Tibial artery (tissue), 4 donors: ENCODE results near the gene BRPF3.

ENCODE experiments used
- DNase-seq, 2 donors: peaks; one replicate each; pipeline ENCODE4 v3.0.0-alpha.2; 2019
- H3K27ac ChIP-seq, 2 donors: fragments of 200-600 bp; sonication (generic) in 1 of 2; 1 replicate in 1 of 2; 2 replicates in 1 of 2; pipeline ENCODE4 v1.5.1; 2018 to 2019; ENCODE audit warnings: mild to moderate bottlenecking in 1 of 2
- H3K27me3 ChIP-seq, 2 donors: fragments of 200-600 bp; sonication (generic) in 1 of 2; one replicate each; pipeline versions ENCODE4 v1.5.1 to v1.6.0; 2016 to 2019
- H3K36me3 ChIP-seq, 3 donors: fragments of 200-600 bp; sonication (generic) in 2 of 3; one replicate each; pipeline ENCODE4 v1.5.1; 2016 to 2019; ENCODE audit warnings: mild to moderate bottlenecking in 2 of 3
- H3K4me1 ChIP-seq, 4 donors: fragments of 200-600 bp; sonication (generic) in 2 of 4; 1 replicate in 3 of 4; 2 replicates in 1 of 4; pipeline ENCODE4 v1.5.1; 2016 to 2019
- H3K4me3 ChIP-seq, 2 donors: fragments of 200-600 bp; sonication (generic) in 1 of 2; 1 replicate in 1 of 2; 2 replicates in 1 of 2; pipeline ENCODE4 v1.5.1; 2018 to 2019; ENCODE audit warnings: mild to moderate bottlenecking in 2 of 2
- H3K9me3 ChIP-seq, 3 donors: fragments of 200-600 bp; sonication (generic) in 1 of 3; one replicate each; pipeline ENCODE4 v1.5.1; 2016 to 2019
- intact Hi-C: fragments of 100-400 bp; cut with DNase I; formaldehyde crosslinking; loops from one replicate; pipeline ENCODE4 v1.15.0; 2023; ENCODE audit warnings: low total_unique reads
- TF ChIP-seq, protein P1 (sequence below), 2 experiments: fragments of 200-600 bp in 1 of 2; fragments of 450-650 bp in 1 of 2; IDR thresholded peaks; one replicate each; pipeline ENCODE4 v1.5.1; 2017 to 2019; ENCODE audit warnings: antibody characterized with exemption in 2 of 2, mild to moderate bottlenecking in 1 of 2, moderate library complexity in 1 of 2

The BRPF3 gene

DNA sequence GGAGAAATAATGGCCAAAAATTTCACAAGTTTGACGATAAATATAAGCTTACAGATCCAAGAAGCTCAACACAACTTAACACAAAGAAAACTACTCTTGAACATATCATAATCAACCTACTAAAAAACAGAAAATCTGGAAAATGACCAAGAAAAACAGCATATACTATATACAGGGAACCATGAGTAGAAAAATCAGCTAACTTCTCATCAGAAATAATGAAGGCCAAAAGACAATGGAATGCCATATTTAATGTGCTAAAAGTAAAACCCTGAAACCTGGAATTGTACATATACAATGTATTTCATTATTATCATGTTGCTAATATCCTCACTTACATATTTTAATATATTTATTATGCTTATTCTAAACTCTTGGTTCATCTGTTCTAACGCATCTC is 40.9 kb upstream of the BRPF3 start:
- Histone ChIP-seq H3K36me3 (peaks cover 0 to 6% (median 3%) of the 10 kb centered on the region in 3 donors), H3K4me1 (no peaks in the 10 kb centered on the region), H3K27me3 (no peaks in the 10 kb centered on the region), H3K27ac (no peak overlapping the region), H3K4me3 (no peak overlapping the region), H3K9me3 (no peaks in the 10 kb centered on the region)
- no peak for DNase-seq
- TF ChIP-seq, protein P1, sequence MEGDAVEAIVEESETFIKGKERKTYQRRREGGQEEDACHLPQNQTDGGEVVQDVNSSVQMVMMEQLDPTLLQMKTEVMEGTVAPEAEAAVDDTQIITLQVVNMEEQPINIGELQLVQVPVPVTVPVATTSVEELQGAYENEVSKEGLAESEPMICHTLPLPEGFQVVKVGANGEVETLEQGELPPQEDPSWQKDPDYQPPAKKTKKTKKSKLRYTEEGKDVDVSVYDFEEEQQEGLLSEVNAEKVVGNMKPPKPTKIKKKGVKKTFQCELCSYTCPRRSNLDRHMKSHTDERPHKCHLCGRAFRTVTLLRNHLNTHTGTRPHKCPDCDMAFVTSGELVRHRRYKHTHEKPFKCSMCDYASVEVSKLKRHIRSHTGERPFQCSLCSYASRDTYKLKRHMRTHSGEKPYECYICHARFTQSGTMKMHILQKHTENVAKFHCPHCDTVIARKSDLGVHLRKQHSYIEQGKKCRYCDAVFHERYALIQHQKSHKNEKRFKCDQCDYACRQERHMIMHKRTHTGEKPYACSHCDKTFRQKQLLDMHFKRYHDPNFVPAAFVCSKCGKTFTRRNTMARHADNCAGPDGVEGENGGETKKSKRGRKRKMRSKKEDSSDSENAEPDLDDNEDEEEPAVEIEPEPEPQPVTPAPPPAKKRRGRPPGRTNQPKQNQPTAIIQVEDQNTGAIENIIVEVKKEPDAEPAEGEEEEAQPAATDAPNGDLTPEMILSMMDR (IDR thresholded peaks at IDR 0.05), result no peak
- intact Hi-C loops, result no loop called here

DNA sequence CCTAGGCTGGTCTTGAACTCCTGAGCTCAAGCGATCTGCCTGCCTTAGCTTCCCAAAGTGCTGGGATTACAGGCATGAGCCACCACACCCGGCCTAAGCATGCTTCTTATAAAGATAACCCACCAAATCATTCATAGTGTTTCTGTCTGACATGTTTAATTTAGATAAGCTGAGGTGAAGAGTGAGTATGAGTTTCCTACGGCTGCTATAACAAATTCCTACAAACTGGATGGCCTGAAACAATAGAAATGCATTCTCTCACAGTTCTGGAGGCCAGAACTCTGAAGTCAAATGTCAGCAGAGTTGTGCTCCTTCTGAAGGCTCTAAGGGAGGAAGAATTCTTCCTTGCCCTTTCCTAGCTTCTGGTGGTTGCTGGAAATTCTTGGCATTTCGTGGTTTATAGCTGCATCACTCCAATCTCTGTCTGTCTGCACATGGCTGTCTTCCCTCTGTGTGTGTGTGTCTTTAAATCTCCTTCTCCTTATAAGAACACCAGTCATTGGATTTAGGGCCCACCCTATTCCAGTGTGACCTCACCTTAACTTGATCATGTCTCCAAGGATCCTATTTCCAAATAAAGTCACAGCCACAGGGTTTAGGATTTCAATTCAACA is 36.3 kb upstream of the BRPF3 start:
- H3K4me3 ChIP-seq, result no peak overlapping the region
- TF ChIP-seq, protein P1 (IDR thresholded peaks at IDR 0.05), result no peak

DNA sequence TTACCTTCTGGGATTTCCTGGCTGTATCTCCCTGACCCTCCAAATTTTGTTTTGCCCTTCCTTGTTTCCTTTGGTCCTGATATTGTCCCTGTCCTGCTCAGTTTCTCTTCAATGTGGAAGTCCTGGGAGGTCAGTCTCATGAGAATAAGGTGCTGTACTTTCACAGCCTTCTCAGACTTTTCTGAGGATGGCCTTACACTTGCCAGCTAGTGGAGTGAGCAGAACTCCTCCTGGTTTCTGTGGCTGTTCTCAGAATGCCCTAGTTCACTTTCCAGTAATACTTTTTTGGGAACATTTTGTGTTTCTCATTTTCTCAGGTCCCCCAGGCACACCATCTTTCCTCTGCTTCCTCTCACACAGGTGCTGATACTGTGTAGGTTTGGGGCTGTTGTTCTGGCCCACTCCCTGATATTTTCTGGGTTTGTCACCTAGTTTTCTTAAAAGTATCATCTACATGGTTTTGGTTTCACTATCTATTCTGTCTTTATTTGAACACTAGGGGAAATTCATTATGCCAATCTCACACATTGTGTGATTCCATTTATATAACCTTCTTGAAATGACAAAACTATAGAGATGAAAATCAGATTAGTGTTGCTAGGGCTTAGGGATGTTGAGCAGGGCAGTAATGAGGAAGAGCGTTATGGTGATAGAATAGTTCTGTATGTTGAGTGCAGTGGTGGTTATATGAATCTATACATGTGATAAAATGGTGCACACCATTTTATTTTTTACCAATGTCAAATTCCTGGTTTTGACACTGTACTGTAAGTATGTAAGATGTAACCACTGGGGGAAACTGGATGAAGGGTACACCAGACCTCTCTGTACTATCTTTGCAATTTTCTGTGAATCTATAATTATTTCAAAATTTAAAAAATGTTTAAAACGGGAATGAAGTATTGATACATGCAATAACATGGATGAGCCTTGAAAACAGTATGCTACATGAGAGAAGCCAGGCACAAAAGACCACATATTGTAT is 27.2 kb upstream of the BRPF3 start:
- no peaks in the 10 kb centered on the region for H3K36me3 ChIP-seq
- intact Hi-C loops, result no loop called here
- no peaks in the 10 kb centered on the region for H3K27me3 ChIP-seq
- no peaks in the 10 kb centered on the region for H3K9me3 ChIP-seq
- H3K4me3 ChIP-seq, result no peak overlapping the region
- no peaks in the 10 kb centered on the region for H3K4me1 ChIP-seq
- DNase-seq, result no peak
- TF ChIP-seq, protein P1 (IDR thresholded peaks at IDR 0.05), result no peak
- H3K27ac ChIP-seq, result no peak overlapping the region

More for the DNA sequence above, 36.3 kb upstream of the BRPF3 start:
- intact Hi-C loops, result no loop called here
- Histone ChIP-seq H3K27ac (no peak overlapping the region), H3K27me3 (no peaks in the 10 kb centered on the region), H3K4me1 (no peaks in the 10 kb centered on the region), H3K9me3 (no peaks in the 10 kb centered on the region), H3K36me3 (peaks cover 0 to 6% (median 3%) of the 10 kb centered on the region in 3 donors)
- no peak for DNase-seq

DNA sequence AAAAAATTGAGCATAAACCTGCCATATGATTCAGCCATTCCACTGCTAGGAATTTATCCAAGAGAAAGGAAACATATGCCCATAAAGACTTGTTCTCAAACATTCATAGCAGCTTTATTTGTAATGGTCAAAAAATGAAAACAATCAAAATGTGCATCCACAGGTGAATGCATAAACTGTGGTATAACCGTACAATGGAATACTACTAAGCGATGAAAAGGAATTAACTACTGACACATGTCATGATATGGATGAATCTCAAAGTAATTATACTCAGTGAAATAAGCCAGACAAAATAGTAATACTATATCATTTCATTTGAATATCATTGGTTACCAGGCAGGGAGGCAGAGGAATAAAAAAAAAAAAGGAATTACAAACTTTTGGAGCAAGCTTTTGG is 25.8 kb upstream of the BRPF3 start:
- no peak overlapping the region for H3K27ac ChIP-seq
- no peak for DNase-seq
- H3K36me3 ChIP-seq, result no peaks in the 10 kb centered on the region
- H3K4me1 ChIP-seq, result no peaks in the 10 kb centered on the region
- H3K4me3 ChIP-seq, result no peak overlapping the region
- H3K9me3 ChIP-seq, result no peaks in the 10 kb centered on the region
- intact Hi-C loops, result no loop called here
- TF ChIP-seq, protein P1 (IDR thresholded peaks at IDR 0.05), result no peak
- H3K27me3 ChIP-seq, result no peaks in the 10 kb centered on the region

DNA sequence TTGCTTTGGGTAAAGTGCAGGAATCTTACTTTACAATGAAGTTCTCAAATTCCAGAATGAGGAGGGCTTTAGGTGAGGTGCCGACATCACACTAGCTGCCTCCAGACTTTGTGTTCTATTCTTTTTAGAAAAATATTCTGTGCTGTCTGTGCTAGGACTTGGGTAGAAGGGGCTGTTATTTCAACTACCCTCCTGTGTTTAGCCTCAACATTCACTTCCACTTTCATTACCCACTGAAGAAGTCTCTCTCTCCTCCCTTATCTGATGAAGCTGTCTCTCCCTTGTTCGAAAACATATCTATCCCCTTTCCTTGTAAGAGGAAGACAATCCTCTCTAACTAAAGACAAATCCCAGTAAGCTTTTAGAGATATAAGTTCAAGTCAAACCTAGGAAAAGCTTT is 25.0 kb upstream of the BRPF3 start:
- no peaks in the 10 kb centered on the region for H3K36me3 ChIP-seq
- no peaks in the 10 kb centered on the region for H3K9me3 ChIP-seq
- H3K27me3 ChIP-seq, result no peaks in the 10 kb centered on the region
- no peak for DNase-seq
- no peaks in the 10 kb centered on the region for H3K4me1 ChIP-seq
- intact Hi-C loops, result no loop called here
- no peak overlapping the region for H3K4me3 ChIP-seq
- no peak overlapping the region for H3K27ac ChIP-seq
- TF ChIP-seq, protein P1 (IDR thresholded peaks at IDR 0.05), result no peak
